Lower leg skin (tissue), 3 donors: ENCODE measurements around the gene HPGDS.

Source experiments
- POLR2A ChIP-seq, 2 donors: fragments of 450-650 bp; IDR thresholded peaks; one replicate each; pipeline ENCODE4 v1.6.1; 2016 to 2017; ENCODE audit warnings: antibody characterized with exemption in 2 of 2, mild to moderate bottlenecking in 1 of 2, moderate library complexity in 1 of 2
- TF ChIP-seq, protein P1 (sequence below), 3 donors: fragments of 450-650 bp; IDR thresholded peaks; one replicate each; pipeline ENCODE4 v1.5.1; 2016; ENCODE audit warnings: antibody characterized with exemption in 3 of 3, mild to moderate bottlenecking in 3 of 3, moderate library complexity in 2 of 3

- TF ChIP-seq, protein P1, sequence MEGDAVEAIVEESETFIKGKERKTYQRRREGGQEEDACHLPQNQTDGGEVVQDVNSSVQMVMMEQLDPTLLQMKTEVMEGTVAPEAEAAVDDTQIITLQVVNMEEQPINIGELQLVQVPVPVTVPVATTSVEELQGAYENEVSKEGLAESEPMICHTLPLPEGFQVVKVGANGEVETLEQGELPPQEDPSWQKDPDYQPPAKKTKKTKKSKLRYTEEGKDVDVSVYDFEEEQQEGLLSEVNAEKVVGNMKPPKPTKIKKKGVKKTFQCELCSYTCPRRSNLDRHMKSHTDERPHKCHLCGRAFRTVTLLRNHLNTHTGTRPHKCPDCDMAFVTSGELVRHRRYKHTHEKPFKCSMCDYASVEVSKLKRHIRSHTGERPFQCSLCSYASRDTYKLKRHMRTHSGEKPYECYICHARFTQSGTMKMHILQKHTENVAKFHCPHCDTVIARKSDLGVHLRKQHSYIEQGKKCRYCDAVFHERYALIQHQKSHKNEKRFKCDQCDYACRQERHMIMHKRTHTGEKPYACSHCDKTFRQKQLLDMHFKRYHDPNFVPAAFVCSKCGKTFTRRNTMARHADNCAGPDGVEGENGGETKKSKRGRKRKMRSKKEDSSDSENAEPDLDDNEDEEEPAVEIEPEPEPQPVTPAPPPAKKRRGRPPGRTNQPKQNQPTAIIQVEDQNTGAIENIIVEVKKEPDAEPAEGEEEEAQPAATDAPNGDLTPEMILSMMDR (IDR thresholded peaks at IDR 0.05), result no peak
- TF ChIP-seq POLR2A (IDR thresholded peaks at IDR 0.05), result no peak
These were observed 6.3 kb downstream of the HPGDS start for GRCh38 chr4:94336303-94336702.
